NCI-H2081 treated with DMSO at 0.1 percent for 48 hours (cell line): ENCODE data around the gene FCN3.
"Not testable (repeated sequence)": the region's sequence is repeated elsewhere in the genome, so short reads cannot be mapped to it uniquely, and the experiment has no call there.

Source experiments
- DNase-seq: peaks from one replicate; lab custom pipeline; 2025; lab: John Stamatoyannopoulos, UW

Gene FCN3

DNA sequence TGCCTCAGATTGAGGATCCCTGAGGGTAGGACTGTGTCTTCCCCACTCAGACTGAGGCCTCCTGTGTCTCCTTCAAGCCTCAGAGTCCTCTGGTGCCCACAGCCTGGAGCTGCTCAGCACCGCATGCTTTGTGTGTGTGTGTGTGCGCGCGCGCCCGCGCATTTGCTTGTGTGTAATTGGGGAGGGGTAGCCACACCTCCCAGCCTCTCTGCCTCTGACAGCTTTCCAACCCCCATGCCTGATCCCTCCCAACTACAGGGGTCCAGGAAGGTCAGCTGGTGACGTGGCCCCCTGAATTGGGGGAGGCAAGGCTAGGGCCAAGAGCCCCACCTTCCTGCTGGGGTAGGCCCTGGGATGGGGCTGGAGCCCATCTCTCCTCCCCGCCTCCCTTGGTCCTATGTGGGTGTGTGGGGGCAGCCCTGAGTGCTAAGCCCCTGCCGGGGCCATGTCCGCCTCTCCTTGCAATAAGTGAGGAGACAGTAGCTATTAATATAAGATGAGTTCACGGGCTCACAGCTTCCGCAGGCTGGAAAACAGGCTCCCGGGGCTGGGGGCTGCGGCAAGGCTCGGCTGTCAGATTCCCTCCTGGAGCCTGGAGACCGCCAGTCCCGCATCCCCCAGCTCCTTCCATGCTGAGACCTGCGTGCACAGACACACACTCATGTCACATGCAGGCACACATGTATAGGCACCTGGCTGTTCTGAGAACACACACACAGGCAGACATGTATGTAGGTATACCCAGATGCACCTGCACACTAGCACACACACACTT lies 24.8 kb upstream of the FCN3 start:
- DNase-seq: no peak

- DNase-seq: no peak
Observed at GRCh38 chr1:27398405-27399149, 24.0 kb upstream of the FCN3 start.

- DNase-seq: no peak
Observed at GRCh38 chr1:27397749-27398148, 23.1 kb upstream of the FCN3 start.

- no peak for DNase-seq
Observed at GRCh38 chr1:27397110-27397509, 22.5 kb upstream of the FCN3 start.

DNA sequence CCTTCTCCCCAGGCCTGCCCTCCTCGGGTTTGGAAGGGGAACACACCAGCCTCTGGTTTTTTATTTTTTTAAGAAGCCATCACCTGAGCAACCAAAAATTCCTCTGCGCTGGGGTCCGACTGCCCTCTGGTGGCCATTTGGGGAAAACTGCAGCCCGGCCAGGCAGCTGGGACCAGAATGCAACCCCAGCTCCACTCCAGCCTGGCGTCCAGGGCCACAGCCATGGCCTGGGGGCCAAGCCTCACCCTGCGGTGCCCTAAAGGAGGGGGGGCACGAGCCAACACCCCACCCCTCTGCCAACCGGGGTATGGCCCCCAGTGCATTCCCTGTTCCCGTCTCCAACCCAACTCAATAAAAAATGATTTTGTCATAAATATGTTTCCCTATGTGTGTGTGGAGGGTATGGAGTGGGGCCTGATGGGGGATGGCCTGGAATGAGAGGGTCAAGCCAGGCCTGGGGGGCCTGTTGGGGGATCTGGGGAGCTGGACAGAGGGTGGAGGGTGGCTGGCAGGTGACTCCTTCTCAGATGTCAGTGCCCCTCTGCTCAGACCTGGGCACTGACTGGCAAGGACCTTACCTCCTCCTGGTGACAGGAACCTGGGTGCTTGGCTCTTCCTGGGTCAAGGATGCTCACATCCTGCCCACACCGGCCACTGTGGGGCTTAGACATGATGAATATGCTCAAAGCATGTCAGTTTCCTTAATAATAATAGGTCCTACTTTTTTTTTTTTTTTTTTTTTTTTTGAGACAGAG lies 21.0 kb upstream of the FCN3 start:
- DNase-seq: no peak

- DNase-seq: no peak
Observed at GRCh38 chr1:27394925-27395324, 20.3 kb upstream of the FCN3 start.

DNA sequence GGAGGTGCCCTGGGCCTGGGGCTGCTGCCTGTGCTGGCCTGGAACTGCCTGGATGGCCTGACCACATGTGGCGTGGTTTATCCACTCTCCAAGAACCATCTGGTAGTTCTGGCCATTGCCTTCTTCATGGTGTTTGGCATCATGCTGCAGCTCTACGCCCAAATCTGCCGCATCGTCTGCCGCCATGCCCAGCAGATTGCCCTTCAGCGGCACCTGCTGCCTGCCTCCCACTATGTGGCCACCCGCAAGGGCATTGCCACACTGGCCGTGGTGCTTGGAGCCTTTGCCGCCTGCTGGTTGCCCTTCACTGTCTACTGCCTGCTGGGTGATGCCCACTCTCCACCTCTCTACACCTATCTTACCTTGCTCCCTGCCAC lies 19.6 kb upstream of the FCN3 start:
- no peak for DNase-seq

- DNase-seq: no peak
Observed at GRCh38 chr1:27393641-27394281, 19.1 kb upstream of the FCN3 start.

- DNase-seq: no peak
Observed at GRCh38 chr1:27392778-27393635, 18.4 kb upstream of the FCN3 start.

DNA sequence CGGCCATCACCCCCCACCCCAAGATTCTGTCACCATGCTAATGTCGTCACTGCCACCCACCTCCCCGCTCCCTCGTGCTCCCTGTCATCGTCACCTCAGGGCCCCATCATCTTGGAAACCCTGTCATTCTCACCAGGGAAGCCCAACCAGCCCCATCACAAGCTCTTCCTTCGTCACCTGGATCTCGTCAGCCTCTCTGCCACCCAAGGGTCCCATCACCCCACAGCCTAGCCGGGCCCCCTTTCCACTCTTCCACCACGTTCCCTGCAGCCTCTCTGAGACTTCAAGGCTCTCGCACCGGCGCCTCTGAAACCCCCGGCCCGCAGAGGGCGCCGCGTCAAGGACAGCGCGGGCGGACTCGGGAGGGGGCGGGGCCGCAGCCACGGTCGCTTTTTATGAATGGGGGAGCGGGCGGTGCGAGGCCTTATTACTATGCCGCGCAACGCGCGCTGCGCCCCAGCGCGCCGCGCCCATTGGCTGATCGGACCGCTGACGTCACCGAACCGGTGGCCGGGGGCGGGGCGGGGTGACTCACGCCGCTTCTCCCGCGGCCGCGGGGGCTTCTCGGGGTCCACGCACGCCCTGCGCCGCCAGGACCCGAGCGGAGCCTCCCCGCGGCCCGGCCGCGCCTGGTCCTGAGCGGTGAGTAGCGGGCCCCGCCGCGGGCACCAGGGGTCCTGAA lies 17.6 kb upstream of the FCN3 start, which contains the start of gene GPR3:
TSS of gene GPR3 (plus strand) at position 527 of the 682 bp plus-strand sequence. CDS start 1,177 bp downstream, outside the sequence.
- DNase-seq: no peak

- no peak for DNase-seq
Observed at GRCh38 chr1:27391511-27392095, 17.0 kb upstream of the FCN3 start.

DNA sequence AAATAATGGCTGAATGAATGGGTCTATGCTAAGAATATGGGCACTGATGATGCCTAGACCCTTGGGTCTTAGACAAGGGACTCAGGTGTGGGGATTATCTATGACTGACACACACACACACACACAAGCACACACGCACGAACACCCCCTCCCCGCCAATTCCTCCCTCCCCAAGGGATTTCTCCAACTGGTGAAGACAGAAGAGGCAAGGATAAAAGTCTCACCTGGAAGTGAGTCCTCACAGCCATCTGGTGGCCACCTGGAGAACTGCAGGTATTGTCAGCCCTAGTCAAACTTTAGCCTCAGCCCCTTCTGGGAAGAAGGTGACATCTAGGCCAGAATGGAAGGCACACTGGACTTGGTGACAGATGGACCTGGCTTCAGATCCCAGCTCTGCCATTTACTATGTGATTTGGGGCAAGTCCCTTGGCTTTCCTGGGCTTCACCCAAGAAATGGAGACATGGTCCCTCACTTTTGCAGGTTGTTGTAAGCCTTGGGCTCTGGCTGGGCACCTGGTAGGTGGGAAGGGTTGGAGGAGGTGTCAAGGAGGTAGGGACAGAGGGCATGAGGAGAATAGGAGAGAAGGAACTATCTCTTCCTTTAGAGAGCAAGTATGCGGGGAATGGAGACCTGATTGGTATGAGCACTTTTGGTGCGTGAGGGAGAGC lies 13.8 kb upstream of the FCN3 start:
- no peak for DNase-seq

GRCh38 chr1:27384797-27385196 lies 10.2 kb upstream of the FCN3 start:
- not testable (repeated sequence) for DNase-seq

DNA sequence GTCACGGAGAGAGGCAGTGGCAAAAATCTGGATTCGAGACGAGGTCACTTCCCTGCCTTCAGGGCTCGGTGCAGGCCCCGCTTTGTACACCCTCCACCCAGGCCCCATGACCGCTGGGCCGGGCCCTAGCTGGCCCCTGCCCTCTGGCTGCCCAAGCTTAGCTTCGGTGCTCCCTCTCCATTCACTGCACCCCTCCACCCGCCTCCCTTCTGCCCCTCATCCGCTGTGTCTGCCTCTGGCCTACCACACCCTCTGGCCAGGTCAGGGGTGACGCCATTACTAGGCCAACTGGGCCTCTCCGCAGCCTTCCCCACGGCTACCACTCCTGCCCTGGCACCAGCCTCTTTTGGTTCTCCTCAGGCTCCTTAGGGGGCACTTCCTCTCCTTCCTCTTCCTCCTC lies 9.0 kb upstream of the FCN3 start:
- no peak for DNase-seq

- DNase-seq: no peak
Observed at GRCh38 chr1:27383039-27383605, 8.5 kb upstream of the FCN3 start, which contains the start of gene CD164L2. Gene CD164L2 (minus strand): TSS chr1:27383333. CDS start chr1:27383239, 94 bp downstream.

GRCh38 chr1:27381969-27382762 lies 7.5 kb upstream of the FCN3 start:
- no peak for DNase-seq

DNA sequence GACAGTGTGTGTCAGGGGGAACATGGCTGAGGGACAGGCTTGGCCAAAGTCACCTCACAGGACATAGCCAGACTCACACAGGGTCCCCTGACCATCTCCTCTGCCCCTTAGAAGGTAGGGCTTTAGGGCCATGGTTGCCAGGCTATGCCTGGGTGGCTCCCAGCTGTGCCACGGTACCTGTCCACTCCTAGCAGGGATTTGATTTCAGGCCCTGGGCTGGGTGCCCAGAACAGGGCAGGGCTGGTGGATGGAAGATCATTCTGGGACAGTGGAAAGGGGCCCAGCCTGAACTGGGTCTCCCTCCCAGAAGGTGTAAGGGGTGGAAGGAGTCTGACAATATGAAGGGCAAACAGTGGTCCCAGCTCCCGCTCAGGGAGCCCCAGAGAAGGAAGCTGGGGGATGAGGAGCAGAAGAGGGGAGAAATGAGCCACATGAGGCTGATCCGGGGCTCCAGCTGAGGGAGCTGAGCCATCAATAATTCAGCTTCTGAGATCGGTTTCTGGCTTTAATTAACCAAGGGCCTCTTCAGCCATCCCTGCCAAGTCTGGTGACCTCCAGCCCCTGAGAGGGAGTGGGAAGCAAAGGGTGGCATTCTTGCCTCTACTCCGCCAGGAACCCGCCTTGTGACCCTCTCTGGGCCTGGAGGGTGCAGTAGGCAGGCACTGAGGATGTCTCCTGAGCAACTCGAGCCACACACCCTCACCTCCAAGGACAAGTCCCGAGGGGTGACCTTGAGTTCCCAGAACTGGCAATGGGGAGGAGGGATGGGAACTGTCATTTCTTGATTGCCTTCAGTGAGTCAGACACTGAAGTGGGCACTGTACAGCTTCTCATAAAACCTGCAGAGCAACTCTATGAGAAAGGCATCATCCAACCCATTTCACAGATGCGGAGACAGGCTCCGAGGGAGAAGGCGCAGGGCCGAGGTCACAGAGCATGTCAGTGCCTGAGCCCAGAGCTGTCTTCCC lies 6.4 kb upstream of the FCN3 start:
- DNase-seq: no peak
